GM21381 (cell line): ENCODE measurements around the gene CIZ1.

Source experiments
- ATAC-seq: cut with Tn5 transposase; IDR thresholded peaks from one replicate; pipeline ENCODE4 v1.9.1; 2021; ENCODE audit warnings: mild to moderate bottlenecking, moderate library complexity; ENCODE audit not compliant: unreplicated experiment

Gene CIZ1

DNA sequence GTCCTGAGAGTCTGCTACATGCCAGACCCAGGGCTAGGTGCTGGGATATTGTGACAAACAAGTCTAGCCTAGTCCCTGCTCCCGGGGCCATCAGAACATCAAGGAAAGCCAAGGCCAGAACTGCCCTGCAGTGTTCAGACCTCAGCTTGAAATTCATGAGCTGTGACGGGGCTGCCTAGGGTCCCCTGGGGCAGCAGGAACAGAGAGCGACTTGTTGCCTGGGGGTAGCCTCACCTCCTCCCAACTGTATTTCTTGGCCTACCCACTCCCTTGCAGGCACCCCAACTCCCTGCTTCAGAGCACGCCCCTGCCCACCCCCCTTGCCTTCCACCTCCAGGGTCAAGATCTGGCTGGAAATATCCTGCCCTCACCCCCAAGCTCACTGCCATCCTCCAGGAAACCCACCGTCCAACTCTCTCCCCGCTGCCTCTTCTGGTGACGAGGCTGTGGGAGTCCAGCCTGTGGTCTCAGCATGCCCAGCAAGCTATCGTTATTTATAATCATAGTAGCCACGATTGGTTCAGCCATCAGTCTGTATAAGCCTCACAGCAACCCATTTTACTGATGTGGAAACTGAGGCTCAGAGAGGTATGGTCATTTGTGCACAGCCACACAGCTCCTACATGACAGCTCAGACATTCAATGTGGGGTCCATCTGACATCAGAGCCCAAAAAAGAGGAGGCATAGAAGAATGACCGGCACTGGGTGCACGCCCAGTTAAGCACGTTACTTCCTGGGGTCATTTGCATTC is 22.6 kb upstream of the CIZ1 start:
- no peak for ATAC-seq

- no peak for ATAC-seq
These were observed 20.6 kb upstream of the CIZ1 start for GRCh38 chr9:128211981-128212281.

GRCh38 chr9:128211186-128211980 is 20.0 kb upstream of the CIZ1 start:
- no peak for ATAC-seq

DNA sequence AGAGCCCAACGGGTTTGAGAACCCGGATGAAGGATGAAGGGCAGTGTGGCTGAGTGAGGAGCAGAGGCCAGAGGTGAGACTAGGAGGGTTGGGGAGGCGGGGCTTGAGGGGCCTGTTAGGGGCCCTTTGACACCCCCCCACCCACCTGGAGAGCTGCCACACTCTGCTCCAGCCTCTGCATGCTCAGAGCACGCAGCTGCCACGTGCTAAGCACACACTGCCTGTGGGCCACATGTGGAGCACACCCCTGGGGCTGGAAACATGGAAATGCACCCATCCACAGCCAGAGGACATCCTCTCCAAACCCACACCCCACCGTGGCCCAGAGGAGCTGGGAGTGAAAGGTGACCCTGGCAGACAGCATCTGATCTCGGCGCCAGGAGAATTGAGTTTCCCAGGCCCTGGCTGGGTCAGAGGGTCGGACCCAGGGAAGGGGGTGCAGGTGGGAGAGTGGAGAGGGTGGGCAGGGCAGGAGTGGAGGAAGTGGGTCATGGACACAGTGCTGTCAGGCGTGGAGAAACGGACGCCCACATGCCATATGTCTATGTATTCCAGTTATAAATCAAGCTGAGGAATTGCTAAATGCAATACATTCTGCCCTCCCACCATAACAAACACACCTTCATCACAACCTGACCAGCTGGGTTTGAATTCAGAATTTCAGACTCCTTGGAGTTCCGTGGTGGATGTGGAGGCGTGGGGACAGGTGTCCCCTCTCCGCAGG is 17.7 kb upstream of the CIZ1 start:
- no peak for ATAC-seq

DNA sequence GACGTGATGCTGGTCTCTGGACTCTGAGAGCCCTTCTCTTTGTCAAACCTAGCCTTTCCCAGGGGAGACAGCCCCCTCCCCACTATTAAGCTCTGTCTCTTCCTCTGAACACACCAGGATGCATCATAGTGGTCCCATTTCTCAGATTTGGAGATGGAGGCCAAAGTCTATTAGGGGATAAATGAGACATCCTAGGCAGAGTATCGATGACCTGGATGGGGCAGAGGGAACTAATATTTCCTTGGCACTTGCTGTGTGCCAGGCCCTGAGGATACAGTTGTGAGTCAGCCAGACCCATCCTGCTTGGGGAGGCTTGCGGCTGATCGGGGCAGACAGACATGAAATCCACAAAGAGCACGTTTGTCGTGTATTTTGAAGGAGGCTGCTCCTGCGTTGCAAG is 17.0 kb upstream of the CIZ1 start:
- no peak for ATAC-seq

- ATAC-seq = no peak
These were observed 15.8 kb upstream of the CIZ1 start for GRCh38 chr9:128206916-128207910.

DNA sequence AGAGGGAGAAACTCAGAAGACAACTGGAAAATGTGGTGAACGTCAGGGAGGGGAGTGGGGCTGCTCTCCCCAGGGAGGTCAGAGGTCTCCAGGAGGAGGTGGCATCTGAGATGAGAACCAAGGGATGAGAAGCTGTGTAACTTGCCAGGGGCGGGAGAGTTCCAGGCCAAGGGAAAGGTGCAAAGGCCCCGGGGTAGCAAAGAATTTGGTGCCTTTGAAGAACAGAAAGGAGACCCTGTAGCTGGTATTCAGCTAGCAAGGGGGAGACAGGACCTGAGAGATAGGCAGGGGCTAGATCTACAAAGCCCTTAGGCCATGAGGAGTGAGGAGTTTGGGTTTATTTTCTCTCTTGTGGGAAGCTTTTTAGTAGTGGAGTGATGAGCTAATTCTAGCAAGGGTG is 15.1 kb upstream of the CIZ1 start:
- no peak for ATAC-seq

DNA sequence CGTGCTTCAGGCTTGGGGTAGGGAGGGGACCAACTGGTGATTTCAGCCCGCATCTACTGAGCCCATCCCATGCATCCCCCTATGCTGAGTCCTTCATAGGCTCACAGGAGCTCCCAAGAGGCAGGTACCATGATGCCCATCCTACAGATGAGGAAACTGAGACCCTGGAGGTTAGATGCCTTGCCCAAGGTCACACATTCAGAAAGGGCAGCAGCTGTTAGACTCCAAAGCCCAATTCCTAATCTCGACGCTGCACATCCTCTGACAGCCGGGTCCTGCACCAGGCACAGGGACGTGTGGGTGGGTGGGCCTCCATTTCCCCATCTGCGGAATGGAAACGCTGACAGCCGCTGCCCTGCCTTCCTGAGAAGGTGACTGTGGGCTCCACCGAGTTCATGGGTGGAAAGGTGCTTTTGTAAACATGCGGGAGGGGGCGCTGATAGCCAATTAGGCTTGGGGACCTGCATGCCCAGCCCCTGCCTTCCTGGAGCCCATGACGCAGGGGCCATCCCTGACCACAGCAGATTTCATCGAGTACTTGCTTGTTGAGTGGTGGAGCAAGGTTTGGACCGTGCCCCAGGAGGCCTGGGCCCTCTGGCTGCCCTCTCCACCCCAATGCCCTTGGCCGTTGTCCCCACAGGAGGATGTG is 14.0 kb upstream of the CIZ1 start:
- no peak for ATAC-seq

DNA sequence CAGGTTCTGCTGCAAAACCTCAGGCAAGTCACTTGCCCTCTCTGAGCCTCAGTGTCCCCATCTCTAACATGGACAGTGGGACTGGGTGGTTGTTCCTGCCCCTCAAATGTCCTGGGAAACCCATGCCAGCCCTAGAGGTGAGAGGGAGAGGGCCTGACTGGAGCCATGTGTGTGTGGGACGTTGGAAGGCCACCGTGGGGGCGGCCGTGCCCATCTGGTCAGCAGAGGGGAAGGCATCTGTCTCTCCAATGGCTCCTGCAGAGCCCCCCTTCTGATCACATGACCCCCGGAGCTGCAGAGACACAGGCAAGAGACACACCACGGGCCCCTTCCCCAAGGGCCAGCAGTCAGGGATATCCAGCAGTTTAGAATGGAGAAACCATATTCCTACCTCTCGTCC is 13.5 kb upstream of the CIZ1 start:
- no peak for ATAC-seq

DNA sequence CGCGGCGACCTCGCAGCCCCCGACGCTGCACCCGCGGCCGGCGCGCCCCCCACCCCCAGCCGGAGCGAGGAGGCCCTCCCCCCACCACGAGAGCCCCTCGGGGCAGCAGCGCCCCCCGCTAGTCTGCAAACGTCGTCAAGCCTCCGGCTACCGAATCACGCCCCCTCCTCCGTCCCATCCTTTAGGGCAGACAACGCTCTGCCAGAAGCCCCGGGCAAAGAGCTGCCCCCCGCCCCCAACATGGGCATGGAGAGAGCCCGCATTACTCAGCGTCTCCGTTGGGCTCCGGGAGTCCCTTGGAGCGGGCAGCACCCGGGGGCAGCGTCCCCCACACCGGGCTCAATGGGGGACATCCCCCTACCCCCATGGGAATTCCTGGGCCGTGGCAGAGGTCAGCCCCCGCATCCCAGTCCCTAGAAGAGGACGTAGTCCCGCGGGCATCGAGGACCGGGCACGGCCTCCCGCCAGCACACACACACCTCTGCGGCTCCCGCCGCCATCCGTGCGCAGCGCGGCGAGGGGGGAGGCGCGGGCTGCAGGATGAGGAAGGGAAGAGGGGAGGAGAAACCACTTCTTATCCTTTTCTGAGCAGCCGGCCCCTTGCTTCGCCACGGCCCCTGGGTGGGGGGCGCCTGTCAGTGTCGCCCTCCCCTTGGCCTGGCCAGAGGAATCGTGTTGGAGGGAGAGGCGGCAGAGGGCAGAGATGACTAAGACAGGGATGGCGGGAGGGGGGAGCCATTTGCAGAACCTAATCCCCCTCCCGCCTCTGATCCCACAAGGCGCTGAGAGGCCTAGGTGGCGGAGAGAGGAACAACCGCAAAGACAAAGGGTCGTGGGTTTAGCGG is 12.6 kb upstream of the CIZ1 start:
- no peak for ATAC-seq

- peak; percentile 81 for ATAC-seq
These were observed 11.8 kb upstream of the CIZ1 start, which contains the start of gene DNM1 for GRCh38 chr9:128203024-128203706. Gene DNM1, plus strand, starts transcription at chr9:128203379. Its CDS starts 92 bp downstream, at chr9:128203471.

- no peak for ATAC-seq
These were observed 11.3 kb upstream of the CIZ1 start for GRCh38 chr9:128202648-128203023.

DNA sequence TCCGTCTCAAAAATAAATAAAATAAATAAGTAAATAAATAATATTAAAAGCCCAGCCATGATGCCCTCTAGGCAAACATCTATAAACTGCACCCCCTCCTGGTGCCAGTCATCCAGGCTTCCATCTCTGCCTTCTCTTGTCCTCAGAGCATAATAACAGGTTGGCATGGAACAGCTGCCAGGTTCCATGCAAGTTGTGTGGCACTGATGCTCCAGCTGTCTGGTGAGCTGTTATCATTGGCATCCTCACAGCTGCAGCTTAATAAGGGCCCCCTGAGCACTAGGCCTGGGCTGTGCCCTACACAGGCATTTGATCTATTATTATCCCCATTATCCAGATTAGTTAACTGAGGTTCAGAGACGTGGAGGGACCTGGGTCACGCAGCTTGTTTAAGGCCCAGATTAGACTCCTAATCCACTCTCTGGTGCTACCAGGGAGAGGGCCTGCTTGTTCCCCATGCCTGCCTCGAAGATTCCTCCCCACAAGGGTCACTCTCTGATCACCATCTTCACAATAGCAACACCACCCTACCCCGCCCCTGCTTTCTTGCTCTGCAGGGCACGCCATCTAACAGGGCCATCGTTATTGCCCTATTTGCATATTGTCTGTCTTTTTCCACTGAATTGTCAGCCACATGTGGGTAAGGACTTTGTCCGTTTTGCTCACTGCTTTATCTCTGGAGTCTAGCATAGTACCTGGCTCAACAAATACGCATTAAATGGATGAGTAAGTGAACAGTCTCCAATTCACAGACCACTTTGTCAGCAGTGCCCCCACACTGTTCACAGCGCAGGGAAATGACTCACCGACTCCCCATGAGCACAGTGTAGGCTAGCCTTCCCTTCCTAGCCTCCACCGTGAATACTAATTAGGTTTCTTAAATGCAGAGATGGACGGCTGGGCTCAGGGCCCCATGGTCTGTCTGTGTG is 10.3 kb upstream of the CIZ1 start:
- ATAC-seq = no peak

DNA sequence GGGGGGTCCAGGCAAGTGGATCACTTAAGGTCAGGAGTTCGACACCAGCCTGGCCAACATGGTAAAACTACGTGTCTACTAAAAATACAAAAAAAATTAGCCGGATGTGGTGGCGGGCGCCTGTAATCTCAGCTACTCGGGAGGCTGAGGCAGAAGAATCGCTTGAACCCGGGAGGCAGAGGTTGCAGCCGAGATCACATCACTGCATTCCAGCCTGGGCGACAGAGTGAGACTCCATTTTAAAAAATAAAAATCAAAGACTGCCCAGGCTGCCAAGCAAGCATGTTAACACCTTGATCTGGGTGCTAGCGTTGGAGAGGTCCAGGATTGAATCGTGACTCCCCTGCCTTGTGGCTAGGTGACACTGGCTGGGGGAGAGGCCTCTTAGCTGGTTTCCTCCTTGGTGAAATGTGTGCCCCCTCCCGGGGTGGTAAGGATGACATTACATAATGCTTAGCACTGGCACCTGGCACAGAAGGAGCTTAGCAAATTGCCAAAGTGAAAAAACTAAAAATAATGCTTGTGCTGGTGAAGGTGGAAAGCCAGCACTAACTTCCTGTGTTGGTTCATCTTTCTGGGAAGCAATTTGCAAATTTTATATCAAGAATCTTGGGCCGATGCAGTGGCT is 2.2 kb upstream of the CIZ1 start:
- no peak for ATAC-seq

- peak; percentile 57 for ATAC-seq
These were observed 1.4 kb upstream of the CIZ1 start for GRCh38 chr9:128192601-128193371.
